Activated T-helper 17 cell treated with anti-CD3 and anti-CD28 coated beads, Interleukin-2, amount 50 U/mL, for 72 hours (primary cell): ENCODE data around the gene FSTL4. TPM values are rescaled to one million over a fixed set of nuclear protein-coding genes. Genes with fewer than 3 reads are reported as not detected.

Experiments
- ATAC-seq: fragments of 150-1000 bp; cut with Tn5 transposase; replicated peaks from 2 replicates; pipeline ENCODE4 v1.10.0; 2021; ENCODE audit warnings: mild to moderate bottlenecking, moderate library complexity
- H3K27ac Mint-ChIP-seq: one replicate; pipeline ENCODE4 v1.8.0; 2022; ENCODE audit warnings: mixed read lengths
- H3K27me3 Mint-ChIP-seq: one replicate; pipeline ENCODE4 v1.8.0; 2022; ENCODE audit warnings: mixed read lengths
- H3K36me3 Mint-ChIP-seq: one replicate; pipeline ENCODE4 v1.8.0; 2022; ENCODE audit warnings: low read depth, mild to moderate bottlenecking, mixed read lengths
- H3K4me1 Mint-ChIP-seq: one replicate; pipeline ENCODE4 v1.8.0; 2022; ENCODE audit warnings: mixed read lengths
- H3K4me3 Mint-ChIP-seq: one replicate; pipeline ENCODE4 v1.8.0; 2022; ENCODE audit warnings: mild to moderate bottlenecking, mixed read lengths
- H3K9me3 Mint-ChIP-seq: one replicate; pipeline ENCODE4 v1.8.0; 2022; ENCODE audit warnings: mixed read lengths
- total RNA-seq, 2 donors: library from RNA; stranded (reverse); gene quantifications; one replicate each; pipeline ENCODE4 v1.2.3, GENCODE V29; 2022

FSTL4 gene
- total RNA-seq, 2 donors from 2014 or later: 0.24 TPM; not detected in 1

DNA sequence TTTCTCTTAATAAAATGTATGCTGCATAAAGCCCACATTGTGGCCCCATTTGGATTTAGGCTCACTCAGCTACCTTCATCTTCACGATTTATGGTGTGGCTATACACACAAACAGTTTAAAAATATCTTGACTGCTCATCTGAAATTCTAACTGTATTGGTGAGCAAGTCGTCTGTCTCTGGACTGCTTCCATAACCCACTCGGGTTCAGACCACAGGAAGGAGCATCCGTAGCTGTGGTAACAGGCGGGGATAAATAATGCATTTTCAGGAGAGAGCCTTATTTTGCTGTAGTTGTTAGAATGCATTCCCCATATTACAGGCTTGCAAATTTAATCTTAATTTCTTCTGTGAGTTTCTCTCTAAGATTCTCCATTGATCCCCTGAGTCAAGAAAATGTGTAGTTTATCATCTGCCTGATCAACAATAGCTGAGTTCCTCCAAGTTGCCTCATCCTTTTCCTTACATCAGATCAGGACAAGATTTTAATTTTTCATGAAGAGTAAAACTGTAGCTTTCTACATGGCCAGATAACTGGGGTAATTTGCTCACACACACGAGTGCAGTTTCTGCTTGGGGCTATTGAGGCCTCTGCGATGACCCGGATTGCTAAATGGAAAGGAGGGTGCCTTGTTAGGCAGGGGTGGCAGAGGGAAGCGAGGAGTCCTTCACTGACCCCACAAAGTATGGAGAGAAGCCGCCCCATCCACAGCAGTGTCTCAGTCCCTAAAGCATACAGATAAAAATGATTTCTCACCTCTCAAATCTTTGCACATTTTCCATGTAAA, 133.9 kb downstream of the FSTL4 start:
- no peak overlapping the region for H3K27ac Mint-ChIP-seq
- peaks cover 4% of the 10 kb centered on the region for H3K4me1 Mint-ChIP-seq
- no peaks in the 10 kb centered on the region for H3K27me3 Mint-ChIP-seq
- no peaks in the 10 kb centered on the region for H3K36me3 Mint-ChIP-seq
- no peak for ATAC-seq
- H3K9me3 Mint-ChIP-seq: no peaks in the 10 kb centered on the region
- H3K4me3 Mint-ChIP-seq: no peak overlapping the region

DNA sequence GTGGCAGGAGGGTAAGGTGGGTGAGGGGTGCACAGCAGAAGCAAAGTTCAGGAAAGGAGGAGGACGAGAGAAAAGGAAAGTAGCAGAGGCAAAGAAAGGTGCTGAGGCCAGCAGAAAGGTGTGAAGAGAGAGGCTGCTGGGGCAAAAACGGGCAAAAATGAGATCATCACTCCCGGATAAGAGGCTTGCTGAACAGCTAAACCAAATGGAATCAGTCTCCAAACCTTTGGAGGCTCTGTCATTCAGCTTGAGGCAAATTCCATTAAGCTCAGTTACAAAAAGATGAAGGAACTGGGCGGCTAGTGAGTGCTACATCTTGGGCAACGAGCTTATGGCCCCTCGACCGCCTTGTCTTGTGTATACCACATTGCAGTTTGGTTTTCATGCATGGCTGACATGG, 136.4 kb downstream of the FSTL4 start:
- H3K4me1 Mint-ChIP-seq: peaks cover 4% of the 10 kb centered on the region
- H3K27me3 Mint-ChIP-seq: no peaks in the 10 kb centered on the region
- H3K4me3 Mint-ChIP-seq: no peak overlapping the region
- H3K27ac Mint-ChIP-seq: no peak overlapping the region
- no peak for ATAC-seq
- no peaks in the 10 kb centered on the region for H3K9me3 Mint-ChIP-seq
- no peaks in the 10 kb centered on the region for H3K36me3 Mint-ChIP-seq

DNA sequence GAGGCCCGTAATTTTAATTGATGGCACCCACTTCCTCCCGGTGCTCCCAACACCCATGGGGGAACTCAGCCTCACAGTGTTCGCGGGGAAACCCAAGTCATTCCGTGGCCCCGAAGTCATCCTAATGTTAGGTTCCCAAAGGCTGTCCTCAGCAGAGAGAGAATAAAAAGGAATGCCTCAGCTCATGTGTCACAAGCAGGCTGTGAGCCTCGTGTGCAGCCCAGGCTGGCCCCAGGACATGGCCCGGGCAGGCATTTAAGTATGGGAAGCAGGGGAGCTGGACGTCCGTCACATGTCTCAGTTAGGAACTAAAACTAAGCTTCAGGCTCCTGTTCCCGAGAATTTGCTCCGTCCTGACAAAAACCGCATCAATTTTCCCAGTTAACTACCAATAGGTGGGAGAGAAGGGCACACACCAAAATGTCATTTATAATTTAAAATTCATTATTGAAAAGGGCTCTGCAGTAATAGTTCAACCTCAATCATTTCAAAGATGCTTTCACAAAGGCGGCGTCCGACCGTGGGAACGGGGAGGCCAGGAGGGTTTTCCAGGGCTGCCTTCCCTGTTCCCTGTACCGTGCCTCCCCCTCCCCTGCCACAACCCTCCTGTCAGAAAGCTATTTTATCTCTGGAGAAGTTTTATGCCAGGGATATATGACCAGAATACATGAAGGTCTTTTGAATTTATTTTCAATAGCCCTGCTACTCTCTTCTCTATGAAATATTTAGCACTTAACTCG, 137.3 kb downstream of the FSTL4 start:
- Mint-ChIP-seq H3K36me3 (no peaks in the 10 kb centered on the region), H3K27me3 (no peaks in the 10 kb centered on the region), H3K4me1 (peaks cover 4% of the 10 kb centered on the region), H3K4me3 (no peak overlapping the region), H3K9me3 (no peaks in the 10 kb centered on the region), H3K27ac (no peak overlapping the region)
- no peak for ATAC-seq

DNA sequence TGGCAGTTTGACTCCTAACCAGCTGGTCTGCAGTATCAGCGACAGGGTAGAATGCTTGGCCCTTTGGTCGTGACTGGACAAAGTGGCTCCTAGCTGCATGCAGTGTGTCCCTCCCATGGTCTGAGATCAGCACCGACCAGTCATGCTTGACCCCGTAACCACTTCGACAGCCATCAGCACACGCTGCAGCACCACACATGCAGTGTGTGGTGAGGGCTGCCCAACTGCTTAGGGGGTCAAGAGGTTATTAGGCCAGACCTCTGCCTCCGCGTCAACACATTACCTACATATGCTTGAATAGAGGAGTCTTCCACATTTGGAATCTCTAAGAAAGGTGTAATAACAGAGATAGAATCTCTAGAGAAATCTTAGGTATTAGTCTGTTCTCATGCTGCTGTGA, 139.1 kb downstream of the FSTL4 start:
- H3K9me3 Mint-ChIP-seq: no peaks in the 10 kb centered on the region
- H3K36me3 Mint-ChIP-seq: no peaks in the 10 kb centered on the region
- peaks cover 17% of the 10 kb centered on the region for H3K4me1 Mint-ChIP-seq
- no peak overlapping the region for H3K27ac Mint-ChIP-seq
- H3K4me3 Mint-ChIP-seq: no peak overlapping the region
- ATAC-seq: no peak
- no peaks in the 10 kb centered on the region for H3K27me3 Mint-ChIP-seq

DNA sequence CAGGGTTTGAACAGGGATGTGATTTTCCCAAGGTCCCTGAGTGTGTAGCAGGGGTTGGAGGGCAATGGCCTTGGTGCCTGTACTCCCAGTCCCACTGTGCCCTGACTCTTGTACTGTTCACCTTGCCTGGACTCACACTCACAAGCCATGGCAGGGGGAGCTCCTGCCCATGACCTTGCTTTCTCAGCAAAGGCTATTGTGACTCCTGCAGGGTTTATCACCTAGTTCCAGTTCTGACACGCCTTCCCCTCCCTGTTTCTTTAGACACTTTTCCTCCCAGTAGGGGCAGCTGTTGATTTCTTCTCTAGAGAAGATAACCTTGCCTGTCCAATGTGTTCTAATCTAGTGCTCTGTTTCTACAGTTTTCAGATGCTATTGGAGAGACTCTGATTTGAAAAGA, 139.5 kb downstream of the FSTL4 start:
- H3K4me3 Mint-ChIP-seq: no peak overlapping the region
- H3K9me3 Mint-ChIP-seq: no peaks in the 10 kb centered on the region
- no peaks in the 10 kb centered on the region for H3K27me3 Mint-ChIP-seq
- no peak for ATAC-seq
- H3K4me1 Mint-ChIP-seq: peaks cover 17% of the 10 kb centered on the region
- H3K36me3 Mint-ChIP-seq: no peaks in the 10 kb centered on the region
- H3K27ac Mint-ChIP-seq: no peak overlapping the region

DNA sequence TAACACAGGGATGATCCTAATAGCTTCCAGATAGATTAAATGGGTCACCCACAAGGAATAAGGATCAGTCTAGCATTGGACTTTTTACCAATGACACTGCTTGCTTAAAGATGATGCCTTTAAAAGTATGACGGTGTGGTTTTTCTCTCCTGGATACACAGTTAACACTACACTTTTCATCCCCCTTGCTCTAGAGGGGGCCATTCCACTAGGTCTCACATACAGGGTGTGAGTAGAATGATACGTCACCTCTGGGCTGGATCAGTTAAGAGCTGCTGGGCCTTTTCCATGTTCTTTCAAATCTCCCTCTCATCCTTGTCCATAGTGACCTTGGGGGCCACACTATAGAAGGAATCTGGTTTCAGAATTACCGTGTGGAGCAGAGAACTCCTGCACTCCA, 140.6 kb downstream of the FSTL4 start:
- no peaks in the 10 kb centered on the region for H3K9me3 Mint-ChIP-seq
- peaks cover 17% of the 10 kb centered on the region for H3K4me1 Mint-ChIP-seq
- no peak overlapping the region for H3K27ac Mint-ChIP-seq
- H3K4me3 Mint-ChIP-seq: no peak overlapping the region
- no peaks in the 10 kb centered on the region for H3K27me3 Mint-ChIP-seq
- no peak for ATAC-seq
- H3K36me3 Mint-ChIP-seq: no peaks in the 10 kb centered on the region

DNA sequence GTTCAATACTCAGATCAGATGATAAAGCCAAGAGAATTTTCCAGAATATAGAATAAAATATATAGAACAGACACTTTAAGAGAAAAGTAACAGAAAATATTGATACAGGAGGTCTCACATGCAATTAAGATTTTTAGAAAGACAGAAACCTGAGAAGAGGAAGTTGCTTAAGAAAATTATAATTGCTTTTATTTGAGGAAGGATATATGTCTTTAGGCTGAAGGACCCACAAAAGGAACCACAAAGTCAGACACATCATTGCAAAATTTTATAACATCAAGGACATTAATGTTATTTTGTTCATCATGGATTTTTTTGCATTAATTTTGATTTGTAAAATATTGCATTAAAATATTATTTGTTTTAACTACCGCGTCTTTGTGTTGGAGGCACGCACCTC, 141.5 kb downstream of the FSTL4 start:
- H3K27ac Mint-ChIP-seq: no peak overlapping the region
- H3K9me3 Mint-ChIP-seq: no peaks in the 10 kb centered on the region
- H3K36me3 Mint-ChIP-seq: no peaks in the 10 kb centered on the region
- no peaks in the 10 kb centered on the region for H3K27me3 Mint-ChIP-seq
- H3K4me3 Mint-ChIP-seq: no peak overlapping the region
- ATAC-seq: no peak
- peaks cover 17% of the 10 kb centered on the region for H3K4me1 Mint-ChIP-seq

DNA sequence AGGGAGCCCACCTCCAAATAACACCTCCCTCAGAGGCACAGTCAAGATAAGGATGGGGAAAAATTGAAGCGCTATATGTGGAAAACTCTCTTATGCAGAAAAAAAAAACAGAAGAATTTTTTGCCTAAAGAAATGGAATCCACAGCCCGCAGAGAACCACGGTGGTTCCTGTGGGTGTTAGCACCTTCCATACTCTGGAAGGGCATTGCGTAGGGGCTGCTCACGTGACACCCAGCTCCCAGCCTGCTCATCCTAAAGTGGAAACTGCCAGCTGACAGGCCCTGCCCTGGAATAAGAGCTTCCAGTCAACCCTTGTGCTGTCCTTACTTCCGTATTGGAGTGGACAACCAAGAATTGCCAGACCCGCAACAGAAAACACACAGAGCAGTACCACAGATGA, 142.5 kb downstream of the FSTL4 start:
- no peaks in the 10 kb centered on the region for H3K9me3 Mint-ChIP-seq
- peaks cover 17% of the 10 kb centered on the region for H3K4me1 Mint-ChIP-seq
- ATAC-seq: no peak
- no peaks in the 10 kb centered on the region for H3K27me3 Mint-ChIP-seq
- H3K4me3 Mint-ChIP-seq: no peak overlapping the region
- H3K27ac Mint-ChIP-seq: no peak overlapping the region
- H3K36me3 Mint-ChIP-seq: no peaks in the 10 kb centered on the region

DNA sequence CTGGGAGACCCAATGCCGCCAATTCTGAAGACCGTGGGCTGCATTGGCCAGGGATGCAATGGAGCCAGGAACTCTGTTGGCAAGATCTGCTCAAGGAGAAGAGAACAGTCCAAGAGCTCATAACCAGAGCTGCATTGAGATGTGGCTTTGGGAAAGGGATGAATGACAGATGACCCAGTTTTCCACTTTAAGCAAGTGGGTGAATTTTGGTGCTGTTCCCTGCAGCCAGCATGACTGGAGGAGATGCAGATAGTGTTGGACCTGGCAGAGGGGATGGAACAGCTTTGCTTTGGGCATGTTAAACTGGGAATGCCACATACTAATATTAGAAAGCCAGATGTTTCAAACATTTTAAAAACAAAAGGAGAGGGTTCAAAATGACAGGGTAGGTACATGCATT, 143.1 kb downstream of the FSTL4 start:
- no peak for ATAC-seq
- Mint-ChIP-seq H3K27ac (no peak overlapping the region), H3K9me3 (no peaks in the 10 kb centered on the region), H3K27me3 (no peaks in the 10 kb centered on the region), H3K4me1 (peaks cover 16% of the 10 kb centered on the region), H3K36me3 (no peaks in the 10 kb centered on the region), H3K4me3 (no peak overlapping the region)

DNA sequence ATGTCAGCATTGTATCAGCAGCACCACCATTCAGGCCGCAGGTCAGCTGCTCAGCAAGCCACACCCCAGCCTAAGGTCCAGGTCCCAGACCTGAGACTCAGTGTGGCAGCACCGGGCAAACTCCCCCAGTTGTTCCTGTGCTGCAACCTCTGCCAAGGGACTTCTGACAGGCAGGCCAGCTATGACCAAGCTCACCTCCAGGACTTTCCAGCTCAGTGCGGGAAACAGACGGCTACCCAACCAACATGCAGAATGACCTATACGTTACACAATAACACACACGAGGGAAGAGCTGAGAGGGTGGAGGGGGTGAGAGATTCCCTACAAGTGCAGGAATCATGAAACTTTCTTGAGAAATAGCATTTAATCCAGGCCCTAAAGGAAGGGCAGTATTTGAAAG, 143.7 kb downstream of the FSTL4 start:
- Mint-ChIP-seq H3K27ac (no peak overlapping the region), H3K4me1 (peaks cover 13% of the 10 kb centered on the region), H3K36me3 (no peaks in the 10 kb centered on the region), H3K27me3 (no peaks in the 10 kb centered on the region), H3K9me3 (no peaks in the 10 kb centered on the region), H3K4me3 (no peak overlapping the region)
- no peak for ATAC-seq

DNA sequence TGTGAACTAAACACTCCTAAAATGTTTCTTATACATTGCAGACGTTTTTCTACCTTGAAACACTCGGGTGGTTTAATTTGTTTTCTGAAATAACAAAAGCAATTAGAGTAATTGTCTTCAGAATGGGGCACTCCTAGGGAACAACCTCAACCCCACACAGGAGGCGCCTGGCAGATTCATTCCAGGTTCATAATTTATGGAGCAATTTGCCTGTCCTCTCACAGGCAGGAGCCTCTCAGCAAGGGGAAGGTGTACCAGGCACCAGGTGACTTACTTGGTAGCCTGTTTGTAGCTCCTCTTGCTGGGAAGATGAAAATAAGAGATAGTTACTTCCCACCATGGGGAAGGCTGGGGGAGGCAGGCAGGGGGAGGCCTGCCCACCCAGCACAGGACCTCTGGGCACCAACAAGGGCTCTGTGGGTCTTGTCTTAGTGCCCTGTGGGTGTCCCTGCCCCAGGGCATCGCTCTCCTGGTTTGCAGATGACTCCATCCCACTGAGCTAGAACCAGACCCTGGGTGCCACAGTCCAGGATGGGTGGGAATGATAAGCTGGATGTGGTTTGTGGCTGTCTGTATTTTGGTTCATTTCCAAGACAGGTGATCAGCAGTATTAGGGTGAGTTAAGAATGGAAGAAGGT, 144.4 kb downstream of the FSTL4 start:
- Mint-ChIP-seq H3K36me3 (no peaks in the 10 kb centered on the region), H3K4me3 (no peak overlapping the region), H3K27me3 (no peaks in the 10 kb centered on the region), H3K27ac (no peak overlapping the region), H3K9me3 (no peaks in the 10 kb centered on the region), H3K4me1 (peaks cover 13% of the 10 kb centered on the region)
- peak; percentile 14 for ATAC-seq

DNA sequence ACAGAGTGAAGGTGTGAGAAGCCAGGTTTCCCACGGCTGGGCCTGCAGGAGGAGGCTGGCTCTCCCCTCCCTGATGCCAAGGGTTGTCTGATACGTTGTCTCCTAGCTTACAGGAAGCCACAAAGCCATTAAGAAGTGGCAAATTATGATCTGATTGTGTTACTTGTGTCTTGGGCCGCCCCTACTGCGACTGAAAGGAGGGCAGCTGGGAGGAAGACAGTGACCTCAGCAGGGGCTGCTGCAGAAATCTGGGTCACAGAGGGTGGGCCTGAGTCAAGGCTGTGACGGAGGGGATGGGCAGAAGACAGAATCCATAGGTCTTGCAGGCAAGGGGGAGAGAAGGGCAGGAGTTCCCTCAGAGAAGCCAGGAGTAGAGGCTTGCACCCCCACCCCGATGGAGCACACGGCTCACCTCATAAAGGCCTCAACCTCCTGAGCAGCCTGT, 145.0 kb downstream of the FSTL4 start:
- no peaks in the 10 kb centered on the region for H3K27me3 Mint-ChIP-seq
- no peaks in the 10 kb centered on the region for H3K36me3 Mint-ChIP-seq
- H3K9me3 Mint-ChIP-seq: no peaks in the 10 kb centered on the region
- no peak overlapping the region for H3K4me3 Mint-ChIP-seq
- H3K27ac Mint-ChIP-seq: no peak overlapping the region
- peaks cover 13% of the 10 kb centered on the region for H3K4me1 Mint-ChIP-seq
- ATAC-seq: peak; percentile 62

DNA sequence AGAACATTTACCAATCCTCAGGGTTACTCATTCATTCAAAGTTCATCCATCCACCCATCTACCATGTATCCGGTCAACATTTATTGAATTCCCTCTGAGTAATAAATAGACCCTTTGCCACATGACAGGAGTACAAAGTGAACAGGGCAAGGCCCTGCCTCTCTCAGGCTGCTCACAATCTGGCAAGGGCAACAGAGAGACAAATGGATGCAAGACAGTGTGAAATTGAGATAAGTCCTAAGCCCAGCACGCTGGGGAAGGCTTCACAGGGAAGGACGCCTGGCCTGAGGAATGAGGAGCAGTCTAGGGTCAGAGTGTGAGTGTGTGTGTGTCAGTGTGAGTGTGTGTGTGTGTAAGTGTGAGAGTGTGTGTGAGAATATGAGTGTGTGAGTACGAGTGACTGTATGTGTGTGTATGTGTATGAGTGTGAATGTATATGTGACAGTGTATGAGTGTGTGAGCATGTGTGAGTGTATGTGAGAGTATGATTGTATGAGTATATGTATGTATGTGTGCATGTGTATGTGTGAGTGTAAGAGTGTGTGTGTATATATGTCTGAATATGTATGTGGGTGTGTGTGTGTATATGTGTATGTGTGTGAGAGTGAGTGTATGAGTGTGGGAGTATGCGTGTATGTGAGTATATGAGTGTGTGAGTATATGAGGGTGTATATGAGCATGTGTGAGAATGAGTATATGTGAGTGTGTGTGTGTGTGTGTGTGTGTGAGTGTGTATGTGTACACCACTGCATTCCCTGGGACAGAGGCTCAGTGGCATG, 145.6 kb downstream of the FSTL4 start:
- Mint-ChIP-seq H3K4me1 (peaks cover 13% of the 10 kb centered on the region), H3K36me3 (no peaks in the 10 kb centered on the region), H3K27me3 (no peaks in the 10 kb centered on the region), H3K4me3 (no peak overlapping the region), H3K27ac (no peak overlapping the region), H3K9me3 (no peaks in the 10 kb centered on the region)
- peak; percentile 5 for ATAC-seq

DNA sequence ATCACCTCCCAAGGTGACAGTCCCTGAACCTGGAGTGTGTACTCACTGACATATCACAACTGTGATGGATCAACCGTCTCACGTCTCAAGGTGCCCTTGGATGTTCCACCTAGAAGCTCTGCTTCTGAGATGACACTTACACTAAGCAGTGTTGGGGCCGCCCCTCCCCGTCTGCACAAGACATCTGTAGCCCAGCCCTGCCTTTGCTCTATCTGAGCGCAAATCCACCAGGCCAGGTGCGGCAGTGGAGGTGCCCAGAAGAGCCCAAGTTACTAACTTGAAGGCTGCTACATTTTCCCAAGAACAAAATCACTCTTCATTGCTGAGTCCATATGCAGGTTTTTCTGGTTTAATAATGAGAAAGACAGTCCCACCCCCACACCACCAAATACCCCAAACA, 148.3 kb downstream of the FSTL4 start:
- no peak overlapping the region for H3K27ac Mint-ChIP-seq
- H3K4me3 Mint-ChIP-seq: no peak overlapping the region
- no peaks in the 10 kb centered on the region for H3K27me3 Mint-ChIP-seq
- no peaks in the 10 kb centered on the region for H3K9me3 Mint-ChIP-seq
- peaks cover 7% of the 10 kb centered on the region for H3K4me1 Mint-ChIP-seq
- no peak for ATAC-seq
- no peaks in the 10 kb centered on the region for H3K36me3 Mint-ChIP-seq
